Measurements from ENCODE around the gene SPPL3.

Gene SPPL3

GRCh38 chr12:120872487-120872886 is 31.7 kb downstream of the SPPL3 start:
- no peak for DNase-seq

- no peak for DNase-seq
These were observed 33.7 kb downstream of the SPPL3 start for GRCh38 chr12:120870415-120870814.

- no peak for DNase-seq
These were observed 34.8 kb downstream of the SPPL3 start for GRCh38 chr12:120869376-120869775.

- no peak for DNase-seq
These were observed 38.0 kb downstream of the SPPL3 start for GRCh38 chr12:120866108-120866507.

GRCh38 chr12:120865098-120865497 is 39.1 kb downstream of the SPPL3 start:
- DNase-seq = no peak

- DNase-seq = no peak
These were observed 41.5 kb downstream of the SPPL3 start for GRCh38 chr12:120862664-120863063.

- DNase-seq = no peak
These were observed 42.9 kb downstream of the SPPL3 start for GRCh38 chr12:120861074-120861795.

GRCh38 chr12:120858306-120859088 is 45.7 kb downstream of the SPPL3 start:
- no peak for DNase-seq

GRCh38 chr12:120856980-120857379 is 47.2 kb downstream of the SPPL3 start:
- no peak for DNase-seq

- DNase-seq = no peak
These were observed 48.2 kb downstream of the SPPL3 start for GRCh38 chr12:120855823-120856588.

GRCh38 chr12:120854804-120855203 is 49.4 kb downstream of the SPPL3 start:
- DNase-seq = no peak

GRCh38 chr12:120853188-120853587 is 51.0 kb downstream of the SPPL3 start:
- DNase-seq = no peak

- DNase-seq = no peak
These were observed 52.2 kb downstream of the SPPL3 start for GRCh38 chr12:120851944-120852343.

GRCh38 chr12:120851444-120851843 is 52.7 kb downstream of the SPPL3 start:
- no peak for DNase-seq

- DNase-seq = no peak
These were observed 54.4 kb downstream of the SPPL3 start for GRCh38 chr12:120849765-120850164.

- DNase-seq = no peak
These were observed 56.3 kb downstream of the SPPL3 start for GRCh38 chr12:120847814-120848213.

- no peak for DNase-seq
These were observed 56.8 kb downstream of the SPPL3 start for GRCh38 chr12:120847392-120847791.

- no peak for DNase-seq
These were observed 57.4 kb downstream of the SPPL3 start for GRCh38 chr12:120846721-120847120.

- no peak for DNase-seq
These were observed 58.5 kb downstream of the SPPL3 start for GRCh38 chr12:120845696-120846095.

GRCh38 chr12:120844768-120845449 is 59.2 kb downstream of the SPPL3 start:
- no peak for DNase-seq

- DNase-seq = no peak
These were observed 59.9 kb downstream of the SPPL3 start for GRCh38 chr12:120844297-120844696.

GRCh38 chr12:120843472-120843871 is 60.7 kb downstream of the SPPL3 start:
- DNase-seq = no peak

GRCh38 chr12:120842595-120842994 is 61.6 kb downstream of the SPPL3 start:
- no peak for DNase-seq
